ENCODE results near the gene SAP30.
A peak's percentile ranks its signal among the peaks of the same experiment; 100 is the strongest.

Gene SAP30

GRCh38 chr4:173333658-173334084 is 37.1 kb upstream of the SAP30 start:
- no peak for TF ChIP-seq CTCF (IDR thresholded peaks at IDR 0.05; ENCODE audit: borderline replicate concordance, insufficient read depth, low read depth, low read length)
- peak overlapping the region; percentile 95 for H3K4me3 ChIP-seq (ENCODE audit: low read depth, low read length)

GRCh38 chr4:173334085-173334890 is 36.5 kb upstream of the SAP30 start, which contains the start of gene HMGB2:
TSS of gene HMGB2 (minus strand) at chr4:173334358. CDS start at chr4:173333649, 709 bp downstream.
- H3K4me3 ChIP-seq (ENCODE audit: low read depth, low read length), result peak within 1 kb of the TSS; percentile 95
- no peak for TF ChIP-seq CTCF (IDR thresholded peaks at IDR 0.05; ENCODE audit: borderline replicate concordance, insufficient read depth, low read depth, low read length)

GRCh38 chr4:173334891-173335752 is 35.6 kb upstream of the SAP30 start:
- peak overlapping the region; percentile 63 for H3K4me3 ChIP-seq (ENCODE audit: low read depth, low read length)
- TF ChIP-seq CTCF (IDR thresholded peaks at IDR 0.05; ENCODE audit: borderline replicate concordance, insufficient read depth, low read depth, low read length), result no peak

- no peak overlapping the region for H3K4me3 ChIP-seq (ENCODE audit: low read depth, low read length)
- no peak for TF ChIP-seq CTCF (IDR thresholded peaks at IDR 0.05; ENCODE audit: borderline replicate concordance, insufficient read depth, low read depth, low read length)
Observed at GRCh38 chr4:173337463-173337862, 33.3 kb upstream of the SAP30 start.

GRCh38 chr4:173343832-173344397 is 26.8 kb upstream of the SAP30 start:
- no peak overlapping the region for H3K4me3 ChIP-seq (ENCODE audit: low read depth, low read length)
- no peak for TF ChIP-seq CTCF (IDR thresholded peaks at IDR 0.05; ENCODE audit: borderline replicate concordance, insufficient read depth, low read depth, low read length)

- TF ChIP-seq CTCF (IDR thresholded peaks at IDR 0.05; ENCODE audit: borderline replicate concordance, insufficient read depth, low read depth, low read length), result no peak
- no peak overlapping the region for H3K4me3 ChIP-seq (ENCODE audit: low read depth, low read length)
Observed at GRCh38 chr4:173345648-173346047, 25.1 kb upstream of the SAP30 start.
